ENCODE measurements around the gene TAMM41.
"Not testable (repeated sequence)": the region's sequence is repeated elsewhere in the genome, so short reads cannot be mapped to it uniquely, and the experiment has no call there.

TAMM41 gene

GRCh38 chr3:11764931-11765363 lies 81.7 kb downstream of the TAMM41 start:
- peak in 1 of 2 experiments; percentile 66 for DNase-seq

GRCh38 chr3:11759996-11760395 lies 86.7 kb downstream of the TAMM41 start:
- DNase-seq: no peak

- no peak for DNase-seq
Measured at GRCh38 chr3:11757929-11758328, 88.8 kb downstream of the TAMM41 start.

- DNase-seq: no peak
Measured at GRCh38 chr3:11757441-11757875, 89.2 kb downstream of the TAMM41 start.

- no peak for DNase-seq
Measured at GRCh38 chr3:11755276-11755675, 91.4 kb downstream of the TAMM41 start.

GRCh38 chr3:11752254-11752653 lies 94.4 kb downstream of the TAMM41 start:
- not testable (repeated sequence) for DNase-seq

GRCh38 chr3:11748306-11748705 lies 98.4 kb downstream of the TAMM41 start:
- not testable (repeated sequence) for DNase-seq

Measured in SW 1271 (cell line).